Activated CD8-positive, alpha-beta T cell treated with anti-CD3 and anti-CD28 coated beads, Interleukin-2, amount 10 ng/mL, durations not matched to agents 7 days and 5 days (primary cell): ENCODE data around the gene PCBD1. TPM values are rescaled to one million over a fixed set of nuclear protein-coding genes. Genes with fewer than 3 reads are reported as not detected.

Experiments
- ATAC-seq: fragments of 150-1000 bp; cut with Tn5 transposase; one replicate; pipeline ENCODE4 v1.10.0; 2021; ENCODE audit warnings: moderate library complexity
- CTCF ChIA-PET: fragments of 350-600 bp; sonication (Branson Sonifier 250); formaldehyde crosslinking; loops from one replicate; lab custom pipeline; 2021; ENCODE audit warnings: antibody characterized with exemption; lab: Charles Lee
- POLR2A ChIA-PET: fragments of 350-600 bp; sonication (Branson Sonifier 250); formaldehyde crosslinking; loops from one replicate; lab custom pipeline; 2021; ENCODE audit warnings: antibody characterized with exemption; lab: Charles Lee
- DNase-seq: peaks from one replicate; pipeline ENCODE4 v3.0.0-alpha.2; 2020
- H3K27ac Mint-ChIP-seq: one replicate; pipeline ENCODE4 v1.8.0; 2021; ENCODE audit warnings: mild to moderate bottlenecking, mixed read lengths
- H3K27me3 Mint-ChIP-seq: one replicate; pipeline ENCODE4 v1.8.0; 2021; ENCODE audit warnings: low read depth, mixed read lengths
- H3K36me3 Mint-ChIP-seq: one replicate; pipeline ENCODE4 v1.8.0; 2021; ENCODE audit warnings: low read depth, mixed read lengths
- H3K4me1 Mint-ChIP-seq: one replicate; pipeline ENCODE4 v1.8.0; 2021; ENCODE audit warnings: low read depth, mixed read lengths
- H3K4me3 Mint-ChIP-seq: one replicate; pipeline ENCODE4 v1.8.0; 2021; ENCODE audit warnings: mild to moderate bottlenecking, mixed read lengths
- H3K9me3 Mint-ChIP-seq: one replicate; pipeline ENCODE4 v1.8.0; 2022; ENCODE audit warnings: mixed read lengths; ENCODE audit not compliant: insufficient read depth
- total RNA-seq, 2 experiments: library from RNA; stranded (reverse); gene quantifications; one replicate each; pipeline ENCODE4 v1.2.3, GENCODE V29; 2021

The PCBD1 gene
- total RNA-seq, 2 experiments from 2014 or later: 28.6 to 31.7 TPM

GRCh38 chr10:70915806-70916205 is 27.4 kb upstream of the PCBD1 start:
- Mint-ChIP-seq H3K9me3 (no peaks in the 10 kb centered on the region), H3K36me3 (no peaks in the 10 kb centered on the region), H3K4me3 (no peak overlapping the region), H3K27me3 (peaks cover 2% of the 10 kb centered on the region), H3K4me1 (no peaks in the 10 kb centered on the region), H3K27ac (no peak overlapping the region)
- CTCF ChIA-PET: no interaction called here
- DNase-seq (no peak), ATAC-seq (no peak)
- POLR2A ChIA-PET: no interaction called here

- H3K36me3 Mint-ChIP-seq: no peaks in the 10 kb centered on the region
- ATAC-seq (no peak), DNase-seq (no peak)
- H3K9me3 Mint-ChIP-seq: no peaks in the 10 kb centered on the region
- no peak overlapping the region for H3K27ac Mint-ChIP-seq
- POLR2A ChIA-PET: no interaction called here
- H3K4me3 Mint-ChIP-seq: no peak overlapping the region
- no peaks in the 10 kb centered on the region for H3K4me1 Mint-ChIP-seq
- peaks cover 2% of the 10 kb centered on the region for H3K27me3 Mint-ChIP-seq
- CTCF ChIA-PET: no interaction called here
Observed at GRCh38 chr10:70915206-70915605, 26.8 kb upstream of the PCBD1 start.

- ATAC-seq (no peak), DNase-seq (no peak)
- H3K9me3 Mint-ChIP-seq: no peaks in the 10 kb centered on the region
- peaks cover 2% of the 10 kb centered on the region for H3K27me3 Mint-ChIP-seq
- ChIA-PET CTCF (no interaction called here), POLR2A (no interaction called here)
- no peak overlapping the region for H3K27ac Mint-ChIP-seq
- no peak overlapping the region for H3K4me3 Mint-ChIP-seq
- H3K4me1 Mint-ChIP-seq: no peaks in the 10 kb centered on the region
- no peaks in the 10 kb centered on the region for H3K36me3 Mint-ChIP-seq
Observed at GRCh38 chr10:70914316-70914864, 26.0 kb upstream of the PCBD1 start.

GRCh38 chr10:70913893-70914240 is 25.5 kb upstream of the PCBD1 start:
- no peak overlapping the region for H3K4me3 Mint-ChIP-seq
- ChIA-PET CTCF (interaction anchor here (1.4 kb wide), 1 partner anchor 11 kb away, joined by 3 read pairs; no protein-coding TSS in a partner anchor), POLR2A (no interaction called here)
- ATAC-seq: no peak
- H3K36me3 Mint-ChIP-seq: no peaks in the 10 kb centered on the region
- no peak overlapping the region for H3K27ac Mint-ChIP-seq
- H3K9me3 Mint-ChIP-seq: no peaks in the 10 kb centered on the region
- peaks cover 2% of the 10 kb centered on the region for H3K27me3 Mint-ChIP-seq
- no peaks in the 10 kb centered on the region for H3K4me1 Mint-ChIP-seq
- DNase-seq: no peak

- Mint-ChIP-seq H3K4me3 (no peak overlapping the region), H3K27me3 (peaks cover 2% of the 10 kb centered on the region), H3K27ac (no peak overlapping the region), H3K36me3 (no peaks in the 10 kb centered on the region), H3K4me1 (no peaks in the 10 kb centered on the region), H3K9me3 (no peaks in the 10 kb centered on the region)
- no peak for DNase-seq
- ChIA-PET POLR2A (no interaction called here), CTCF (interaction anchor here (1.4 kb wide), 1 partner anchor 12 kb away, joined by 3 read pairs; no protein-coding TSS in a partner anchor)
- no peak for ATAC-seq
Observed at GRCh38 chr10:70913191-70913892, 25.0 kb upstream of the PCBD1 start.

GRCh38 chr10:70912556-70912955 is 24.2 kb upstream of the PCBD1 start:
- Mint-ChIP-seq H3K27me3 (no peaks in the 10 kb centered on the region), H3K4me3 (no peak overlapping the region), H3K9me3 (no peaks in the 10 kb centered on the region), H3K36me3 (no peaks in the 10 kb centered on the region), H3K27ac (no peak overlapping the region), H3K4me1 (no peaks in the 10 kb centered on the region)
- DNase-seq (no peak), ATAC-seq (no peak)
- ChIA-PET CTCF (interaction anchor here (1.4 kb wide), 1 partner anchor 13 kb away, joined by 3 read pairs; no protein-coding TSS in a partner anchor), POLR2A (no interaction called here)

- no peaks in the 10 kb centered on the region for H3K9me3 Mint-ChIP-seq
- no peaks in the 10 kb centered on the region for H3K36me3 Mint-ChIP-seq
- CTCF ChIA-PET: no interaction called here
Observed at GRCh38 chr10:70911386-70911785, 23.0 kb upstream of the PCBD1 start.

GRCh38 chr10:70910486-70911341 is 22.3 kb upstream of the PCBD1 start:
- ATAC-seq: no peak
- CTCF ChIA-PET: no interaction called here

More at GRCh38 chr10:70911386-70911785, 23.0 kb upstream of the PCBD1 start:
- Mint-ChIP-seq H3K27me3 (no peaks in the 10 kb centered on the region), H3K4me3 (no peak overlapping the region), H3K27ac (no peak overlapping the region), H3K4me1 (no peaks in the 10 kb centered on the region)
- ATAC-seq (no peak), DNase-seq (no peak)
- POLR2A ChIA-PET: no interaction called here

GRCh38 chr10:70909326-70909935 is 21.1 kb upstream of the PCBD1 start:
- no peak overlapping the region for H3K27ac Mint-ChIP-seq
- DNase-seq (no peak), ATAC-seq (no peak)
- no peaks in the 10 kb centered on the region for H3K27me3 Mint-ChIP-seq
- H3K4me1 Mint-ChIP-seq: no peaks in the 10 kb centered on the region
- H3K9me3 Mint-ChIP-seq: no peaks in the 10 kb centered on the region
- no peak overlapping the region for H3K4me3 Mint-ChIP-seq
- CTCF ChIA-PET: no interaction called here
- H3K36me3 Mint-ChIP-seq: no peaks in the 10 kb centered on the region
- POLR2A ChIA-PET: interaction anchor here (0.7 kb wide), 1 partner anchor 19 kb away, joined by 4 read pairs; no protein-coding TSS in a partner anchor

More at GRCh38 chr10:70910486-70911341, 22.3 kb upstream of the PCBD1 start:
- Mint-ChIP-seq H3K9me3 (no peaks in the 10 kb centered on the region), H3K27me3 (no peaks in the 10 kb centered on the region), H3K4me3 (no peak overlapping the region), H3K4me1 (no peaks in the 10 kb centered on the region), H3K36me3 (no peaks in the 10 kb centered on the region), H3K27ac (no peak overlapping the region)
- POLR2A ChIA-PET: interaction anchor here (0.7 kb wide), 1 partner anchor 20 kb away, joined by 4 read pairs; no protein-coding TSS in a partner anchor
- no peak for DNase-seq

- ATAC-seq: no peak
- H3K27ac Mint-ChIP-seq: no peak overlapping the region
- H3K36me3 Mint-ChIP-seq: no peaks in the 10 kb centered on the region
Observed at GRCh38 chr10:70908406-70909296, 20.3 kb upstream of the PCBD1 start.

More at GRCh38 chr10:70908406-70909296, 20.3 kb upstream of the PCBD1 start:
- Mint-ChIP-seq H3K4me3 (no peak overlapping the region), H3K9me3 (no peaks in the 10 kb centered on the region), H3K4me1 (no peaks in the 10 kb centered on the region), H3K27me3 (no peaks in the 10 kb centered on the region)
- DNase-seq: no peak
- ChIA-PET CTCF (no interaction called here), POLR2A (no interaction called here)
